Astrocyte of the spinal cord (primary cell): ENCODE data around the gene GTSF1L.

Experiments used
- DNase-seq: peaks from one replicate; pipeline ENCODE4 v3.0.0; 2011; ENCODE audit warnings: low read depth, low spot score
- H3K4me3 ChIP-seq: 2 replicates; pipeline ENCODE4 v1.5.1; 2011; ENCODE audit warnings: low read depth, mild to moderate bottlenecking, low read length, moderate library complexity
- CTCF ChIP-seq: IDR thresholded peaks from 2 replicates; pipeline ENCODE4 v1.5.1; 2012; ENCODE audit warnings: low read depth, mild to moderate bottlenecking, low read length, inconsistent platforms
- in situ Hi-C: cut with HindIII; loops from 2 replicates; pipeline ENCODE4 v1.10.0; 2017; ENCODE audit warnings: low sequenced_read_pairs

GTSF1L gene

GRCh38 chr20:43682446-43682845, 44.4 kb downstream of the GTSF1L start:
- no peak overlapping the region for H3K4me3 ChIP-seq
- TF ChIP-seq CTCF = no peak
- in situ Hi-C loops = no loop called here
- DNase-seq = no peak

- DNase-seq = no peak
- H3K4me3 ChIP-seq = no peak overlapping the region
- in situ Hi-C loops = no loop called here
- no peak for TF ChIP-seq CTCF
Observed at GRCh38 chr20:43681991-43682410, 44.8 kb downstream of the GTSF1L start.

DNA sequence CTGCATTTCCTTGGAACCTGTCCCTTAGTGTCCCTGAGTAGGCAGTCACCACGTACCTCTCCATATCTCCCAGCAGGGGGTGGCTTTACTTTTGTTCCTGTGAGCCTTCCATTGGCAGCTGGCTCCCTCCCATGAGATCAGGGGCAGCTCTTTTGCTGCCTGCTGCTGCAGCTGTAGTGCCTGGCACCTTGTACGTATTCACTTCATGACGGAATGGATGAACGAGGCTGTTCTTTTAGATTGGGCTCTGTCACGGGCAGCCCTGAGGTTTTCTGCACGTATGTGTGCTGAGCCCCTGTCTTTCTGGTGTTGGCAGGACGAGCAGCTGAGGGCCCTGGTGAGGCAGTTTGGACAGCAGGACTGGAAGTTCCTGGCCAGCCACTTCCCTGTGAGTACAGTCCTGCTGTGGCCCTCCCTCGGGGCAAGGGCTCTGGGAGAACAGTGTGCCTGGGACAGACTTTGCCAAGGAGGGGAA, 45.3 kb downstream of the GTSF1L start:
- TF ChIP-seq CTCF = no peak
- no peak for DNase-seq

GRCh38 chr20:43680981-43681380, 45.8 kb downstream of the GTSF1L start:
- in situ Hi-C loops = no loop called here
- no peak overlapping the region for H3K4me3 ChIP-seq

More for the DNA sequence above, 45.3 kb downstream of the GTSF1L start:
- H3K4me3 ChIP-seq = no peak overlapping the region
- in situ Hi-C loops = no loop called here

DNA sequence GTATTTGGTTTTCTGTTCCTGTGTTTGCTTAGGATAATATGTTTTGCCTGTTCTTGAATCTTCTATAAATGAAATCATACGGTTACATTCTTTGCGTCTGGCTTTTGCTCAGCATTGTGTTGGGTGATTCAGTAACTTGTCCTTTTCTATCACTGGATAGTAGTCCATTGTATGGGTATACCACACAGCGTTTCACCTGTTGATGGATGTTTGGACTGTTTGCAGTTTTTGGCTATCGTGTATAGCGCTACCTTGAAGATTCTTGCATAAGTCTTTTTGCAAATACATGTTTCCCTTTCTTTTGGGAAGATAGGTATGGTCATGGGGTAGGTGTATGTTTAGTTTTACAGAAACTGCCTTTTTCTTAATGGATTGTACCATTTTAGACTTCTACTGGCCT, 50.4 kb downstream of the GTSF1L start:
- no peak for DNase-seq
- in situ Hi-C loops = no loop called here
- no peak overlapping the region for H3K4me3 ChIP-seq
- TF ChIP-seq CTCF = no peak

More at GRCh38 chr20:43680981-43681380, 45.8 kb downstream of the GTSF1L start:
- no peak for DNase-seq
- TF ChIP-seq CTCF = no peak
